T-helper 17 cell (primary cell): ENCODE data around the gene PLEKHO1. TPM values are rescaled to one million over a fixed set of nuclear protein-coding genes. Genes with fewer than 3 reads are reported as not detected.
"Not testable (repeated sequence)": the region's sequence is repeated elsewhere in the genome, so short reads cannot be mapped to it uniquely, and the experiment has no call there.

Experiments used
- ATAC-seq: fragments of 150-1000 bp; cut with Tn5 transposase; 2 replicates; pipeline ENCODE4 v1.10.0; 2021; ENCODE audit warnings: mild to moderate bottlenecking, moderate library complexity
- DNase-seq, 3 donors: peaks; one replicate each; pipeline versions ENCODE4 v3.0.0 to v3.0.0-alpha.2; 2020 to 2021
- H3K9me3 ChIP-seq: one replicate; pipeline ENCODE4 v1.7.0; 2013; ENCODE audit warnings: low read length, mild to moderate bottlenecking; ENCODE audit not compliant: control insufficient read depth, poor library complexity, severe bottlenecking
- H3K27ac Mint-ChIP-seq: one replicate; pipeline ENCODE4 v1.8.0; 2022; ENCODE audit warnings: mild to moderate bottlenecking, moderate library complexity, mixed read lengths
- H3K27me3 Mint-ChIP-seq: one replicate; pipeline ENCODE4 v1.8.0; 2022; ENCODE audit warnings: mixed read lengths
- H3K36me3 Mint-ChIP-seq: one replicate; pipeline ENCODE4 v1.8.0; 2022; ENCODE audit warnings: low read depth, mixed read lengths
- H3K4me1 Mint-ChIP-seq: one replicate; pipeline ENCODE4 v1.8.0; 2022; ENCODE audit warnings: mild to moderate bottlenecking, mixed read lengths
- H3K4me3 Mint-ChIP-seq: one replicate; pipeline ENCODE4 v1.8.0; 2022; ENCODE audit warnings: mild to moderate bottlenecking, moderate library complexity, mixed read lengths
- total RNA-seq, 4 donors: library from RNA in 2 of 4; stranded (reverse) in 2 of 4; gene quantifications; one replicate each; pipeline ENCODE4 v1.2.3 and lab custom pipeline; 2022 to 2026

The PLEKHO1 gene
- total RNA-seq, 2 donors from 2014 or later, result 71.4 to 124 TPM

- H3K27me3 Mint-ChIP-seq, result no peaks in the 10 kb centered on the region
- DNase-seq (no peak), ATAC-seq (no peak)
- no peaks in the 10 kb centered on the region for H3K36me3 Mint-ChIP-seq
- H3K9me3 ChIP-seq, result no peaks in the 10 kb centered on the region
- H3K4me3 Mint-ChIP-seq, result no peak overlapping the region
- H3K27ac Mint-ChIP-seq, result no peak overlapping the region
- peaks cover 12% of the 10 kb centered on the region for H3K4me1 Mint-ChIP-seq
Observed at GRCh38 chr1:150134537-150134936, 15.2 kb upstream of the PLEKHO1 start.

- not testable (repeated sequence) for H3K27ac Mint-ChIP-seq, DNase-seq, ATAC-seq, H3K4me1 Mint-ChIP-seq, H3K4me3 Mint-ChIP-seq, H3K36me3 Mint-ChIP-seq, H3K27me3 Mint-ChIP-seq, H3K9me3 ChIP-seq
Observed at GRCh38 chr1:150135400-150135799, 14.3 kb upstream of the PLEKHO1 start.

GRCh38 chr1:150138044-150138443 is 11.7 kb upstream of the PLEKHO1 start:
- peaks cover 10% of the 10 kb centered on the region for H3K4me1 Mint-ChIP-seq
- no peak overlapping the region for H3K4me3 Mint-ChIP-seq
- H3K27me3 Mint-ChIP-seq, result no peaks in the 10 kb centered on the region
- no peaks in the 10 kb centered on the region for H3K9me3 ChIP-seq
- DNase-seq (no peak), ATAC-seq (no peak)
- no peaks in the 10 kb centered on the region for H3K36me3 Mint-ChIP-seq
- no peak overlapping the region for H3K27ac Mint-ChIP-seq

- no peaks in the 10 kb centered on the region for H3K27me3 Mint-ChIP-seq
- H3K9me3 ChIP-seq, result no peaks in the 10 kb centered on the region
- peak overlapping the region; percentile 49 for H3K27ac Mint-ChIP-seq
- H3K36me3 Mint-ChIP-seq, result no peaks in the 10 kb centered on the region
- H3K4me1 Mint-ChIP-seq, result peaks cover 21% of the 10 kb centered on the region
- no peak overlapping the region for H3K4me3 Mint-ChIP-seq
- no peak for DNase-seq
- ATAC-seq, result no peak
Observed at GRCh38 chr1:150141452-150141851, 8.3 kb upstream of the PLEKHO1 start.

GRCh38 chr1:150142083-150142482 is 7.6 kb upstream of the PLEKHO1 start:
- Mint-ChIP-seq H3K4me1 (peaks cover 28% of the 10 kb centered on the region), H3K27ac (peak overlapping the region; percentile 49), H3K4me3 (no peak overlapping the region), H3K27me3 (no peaks in the 10 kb centered on the region), H3K36me3 (no peaks in the 10 kb centered on the region)
- no peaks in the 10 kb centered on the region for H3K9me3 ChIP-seq
- DNase-seq, result no peak
- ATAC-seq, result no peak

GRCh38 chr1:150144606-150145005 is 5.1 kb upstream of the PLEKHO1 start:
- Mint-ChIP-seq H3K27ac (peak overlapping the region; percentile 74), H3K4me3 (no peak overlapping the region), H3K4me1 (peaks cover 48% of the 10 kb centered on the region)

GRCh38 chr1:150146016-150146415 is 3.7 kb upstream of the PLEKHO1 start:
- not testable (repeated sequence) for H3K27me3 Mint-ChIP-seq, H3K9me3 ChIP-seq, DNase-seq, H3K36me3 Mint-ChIP-seq, ATAC-seq, H3K4me3 Mint-ChIP-seq
- Mint-ChIP-seq H3K27ac (peak overlapping the region; percentile 80), H3K4me1 (peaks cover 46% of the 10 kb centered on the region)

More at GRCh38 chr1:150144606-150145005, 5.1 kb upstream of the PLEKHO1 start:
- H3K9me3 ChIP-seq, result no peaks in the 10 kb centered on the region
- Mint-ChIP-seq H3K27me3 (no peaks in the 10 kb centered on the region), H3K36me3 (no peaks in the 10 kb centered on the region)
- ATAC-seq (no peak), DNase-seq (no peak)

GRCh38 chr1:150146849-150147542 is 2.7 kb upstream of the PLEKHO1 start:
- Mint-ChIP-seq H3K27ac (peak overlapping the region; percentile 80), H3K4me1 (peaks cover 53% of the 10 kb centered on the region), H3K4me3 (no peak overlapping the region), H3K27me3 (no peaks in the 10 kb centered on the region), H3K36me3 (peaks cover 5% of the 10 kb centered on the region)
- ATAC-seq (no peak), DNase-seq (no peak)
- no peaks in the 10 kb centered on the region for H3K9me3 ChIP-seq

GRCh38 chr1:150148837-150149270 is 862 bp upstream of the PLEKHO1 start:
- peaks cover 54% of the 10 kb centered on the region for H3K4me1 Mint-ChIP-seq
- DNase-seq, result no peak
- peak overlapping the region; percentile 95 for H3K4me3 Mint-ChIP-seq

GRCh38 chr1:150150133-150151021 is 661 bp downstream of the PLEKHO1 start:
- H3K27ac Mint-ChIP-seq, result peak overlapping the region; percentile 95
- ATAC-seq (no peak), DNase-seq (no peak)
- H3K4me3 Mint-ChIP-seq, result peak overlapping the region; percentile 96
- no peaks in the 10 kb centered on the region for H3K27me3 Mint-ChIP-seq
- H3K4me1 Mint-ChIP-seq, result peaks cover 61% of the 10 kb centered on the region
- H3K9me3 ChIP-seq, result no peaks in the 10 kb centered on the region
- H3K36me3 Mint-ChIP-seq, result peaks cover 16% of the 10 kb centered on the region

More at GRCh38 chr1:150148837-150149270, 862 bp upstream of the PLEKHO1 start:
- Mint-ChIP-seq H3K27me3 (no peaks in the 10 kb centered on the region), H3K36me3 (peaks cover 9% of the 10 kb centered on the region), H3K27ac (peak overlapping the region; percentile 80)
- no peaks in the 10 kb centered on the region for H3K9me3 ChIP-seq
- no peak for ATAC-seq

GRCh38 chr1:150151291-150152181 is 1.8 kb downstream of the PLEKHO1 start:
- H3K4me1 Mint-ChIP-seq, result peaks cover 62% of the 10 kb centered on the region
- peaks cover 16% of the 10 kb centered on the region for H3K36me3 Mint-ChIP-seq
- H3K27me3 Mint-ChIP-seq, result no peaks in the 10 kb centered on the region

GRCh38 chr1:150152182-150152536 is 2.4 kb downstream of the PLEKHO1 start:
- Mint-ChIP-seq H3K27ac (peak overlapping the region; percentile 95), H3K4me1 (peaks cover 58% of the 10 kb centered on the region), H3K36me3 (peaks cover 16% of the 10 kb centered on the region), H3K4me3 (peak overlapping the region; percentile 96), H3K27me3 (no peaks in the 10 kb centered on the region)
- DNase-seq (no peak), ATAC-seq (no peak)
- no peaks in the 10 kb centered on the region for H3K9me3 ChIP-seq

More at GRCh38 chr1:150151291-150152181, 1.8 kb downstream of the PLEKHO1 start:
- DNase-seq (peak; percentile 40 to 57 (median 42)), ATAC-seq (peak; percentile 61)
- no peaks in the 10 kb centered on the region for H3K9me3 ChIP-seq
- Mint-ChIP-seq H3K4me3 (peak overlapping the region; percentile 96), H3K27ac (peak overlapping the region; percentile 95)
